Vagina (tissue), 2 donors: Measurements from ENCODE around the gene VIPR2.
A peak's percentile ranks its signal among the peaks of the same experiment; 100 is the strongest.

Source experiments
- POLR2A ChIP-seq, 2 donors: fragments of 450-650 bp; IDR thresholded peaks; one replicate each; pipeline ENCODE4 v1.6.1; 2017; ENCODE audit warnings: antibody characterized with exemption in 2 of 2, mild to moderate bottlenecking in 2 of 2, moderate library complexity in 2 of 2
- POLR2AphosphoS5 ChIP-seq, 2 donors: sonication (generic); formaldehyde crosslinking; IDR thresholded peaks; one replicate each; pipeline ENCODE4 v1.9.0; 2017; ENCODE audit warnings: antibody characterized with exemption in 2 of 2, mild to moderate bottlenecking in 2 of 2, low read depth in 1 of 2; ENCODE audit not compliant: insufficient read depth in 1 of 2
- TF ChIP-seq, protein P1 (sequence below), 3 experiments: fragments of 450-650 bp in 2 of 3; fragments of 200-600 bp in 1 of 3; sonication (generic) in 1 of 3; IDR thresholded peaks; one replicate each; pipeline ENCODE4 v1.5.1; 2017 to 2019; ENCODE audit warnings: antibody characterized with exemption in 3 of 3, mild to moderate bottlenecking in 2 of 3, moderate library complexity in 2 of 3

DNA sequence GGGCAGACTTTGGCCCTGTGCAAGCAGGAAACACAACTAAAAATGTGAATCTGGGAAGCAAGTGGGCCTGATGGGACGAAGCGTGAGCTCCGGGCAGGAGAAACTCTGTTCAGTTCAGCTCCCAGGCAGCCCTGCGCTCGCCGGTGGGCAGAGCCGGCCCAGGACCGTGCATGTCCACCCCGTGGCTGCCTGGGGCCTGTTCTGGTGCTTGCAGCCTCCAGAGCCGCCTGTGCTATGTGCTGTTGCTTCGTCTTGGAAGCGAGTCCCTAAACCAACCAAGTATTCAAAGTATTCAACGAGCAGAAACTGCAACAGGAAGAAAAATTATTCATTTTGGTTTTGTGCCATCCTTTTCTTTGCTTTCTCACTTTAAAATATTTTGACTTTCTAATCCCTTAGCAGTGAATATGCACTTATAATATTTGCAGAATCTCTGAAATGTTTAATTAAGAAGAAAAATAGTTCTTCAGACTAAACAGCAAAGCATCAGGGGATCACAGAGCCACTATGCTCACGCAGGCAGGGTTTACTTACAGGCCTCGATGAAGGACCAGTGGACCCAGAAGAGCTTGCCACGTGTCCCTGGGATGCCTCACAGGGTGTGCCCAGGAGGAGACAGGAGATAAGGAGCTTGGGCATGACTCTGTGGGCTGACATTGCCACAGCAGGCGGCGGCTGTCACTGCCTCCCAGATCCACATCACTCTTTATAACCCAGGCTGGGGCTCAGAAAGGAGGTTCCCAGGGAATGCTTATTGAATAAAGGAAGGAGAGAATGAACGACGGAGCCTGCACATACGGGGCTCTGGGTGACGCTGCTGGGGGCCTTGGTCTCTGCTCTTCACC lies 45.6 kb downstream of the VIPR2 start:
- TF ChIP-seq, protein P1, sequence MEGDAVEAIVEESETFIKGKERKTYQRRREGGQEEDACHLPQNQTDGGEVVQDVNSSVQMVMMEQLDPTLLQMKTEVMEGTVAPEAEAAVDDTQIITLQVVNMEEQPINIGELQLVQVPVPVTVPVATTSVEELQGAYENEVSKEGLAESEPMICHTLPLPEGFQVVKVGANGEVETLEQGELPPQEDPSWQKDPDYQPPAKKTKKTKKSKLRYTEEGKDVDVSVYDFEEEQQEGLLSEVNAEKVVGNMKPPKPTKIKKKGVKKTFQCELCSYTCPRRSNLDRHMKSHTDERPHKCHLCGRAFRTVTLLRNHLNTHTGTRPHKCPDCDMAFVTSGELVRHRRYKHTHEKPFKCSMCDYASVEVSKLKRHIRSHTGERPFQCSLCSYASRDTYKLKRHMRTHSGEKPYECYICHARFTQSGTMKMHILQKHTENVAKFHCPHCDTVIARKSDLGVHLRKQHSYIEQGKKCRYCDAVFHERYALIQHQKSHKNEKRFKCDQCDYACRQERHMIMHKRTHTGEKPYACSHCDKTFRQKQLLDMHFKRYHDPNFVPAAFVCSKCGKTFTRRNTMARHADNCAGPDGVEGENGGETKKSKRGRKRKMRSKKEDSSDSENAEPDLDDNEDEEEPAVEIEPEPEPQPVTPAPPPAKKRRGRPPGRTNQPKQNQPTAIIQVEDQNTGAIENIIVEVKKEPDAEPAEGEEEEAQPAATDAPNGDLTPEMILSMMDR (IDR thresholded peaks at IDR 0.05) = no peak
- TF ChIP-seq POLR2A (IDR thresholded peaks at IDR 0.05) = no peak
- TF ChIP-seq POLR2AphosphoS5 (IDR thresholded peaks at IDR 0.05; ENCODE audit: insufficient read depth in 1 of 2, low read depth in 1 of 2) = peak in 1 of 2 donors; percentile 33
